HG02852 (cell line): ENCODE results near the gene NIFK.
"Not testable (repeated sequence)": the region's sequence is repeated elsewhere in the genome, so short reads cannot be mapped to it uniquely, and the experiment has no call there.

ENCODE experiments used
- ATAC-seq: cut with Tn5 transposase; IDR thresholded peaks from one replicate; pipeline ENCODE4 v1.9.1; 2021; ENCODE audit warnings: mild to moderate bottlenecking, moderate library complexity; ENCODE audit not compliant: unreplicated experiment

Gene NIFK

DNA sequence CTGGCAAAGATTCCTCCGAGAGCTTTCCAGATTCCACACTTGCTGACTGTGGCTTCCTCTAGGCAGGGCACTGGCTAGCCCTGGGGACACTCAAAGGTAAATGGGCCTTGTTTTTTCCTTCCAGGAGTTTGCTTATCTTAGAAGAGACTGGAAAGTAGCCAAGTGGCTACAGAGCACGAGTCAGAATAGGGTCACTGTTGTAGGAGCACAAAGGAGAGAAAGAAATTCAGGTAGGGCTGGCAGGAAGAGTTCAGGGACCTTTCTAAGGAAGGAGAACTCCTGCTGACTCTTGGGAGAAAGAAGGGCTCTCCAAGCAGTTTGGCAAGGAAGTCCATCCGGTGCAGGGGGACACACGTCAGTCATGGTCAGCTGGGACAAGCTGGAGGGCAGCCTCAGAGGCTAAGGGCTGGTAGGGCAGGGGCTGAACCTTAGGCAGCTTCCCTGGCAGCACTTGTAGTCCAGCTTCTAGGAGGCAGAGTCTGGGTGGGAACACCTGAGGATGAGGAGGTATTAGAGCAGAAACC, 39.5 kb downstream of the NIFK start:
- ATAC-seq, result no peak

DNA sequence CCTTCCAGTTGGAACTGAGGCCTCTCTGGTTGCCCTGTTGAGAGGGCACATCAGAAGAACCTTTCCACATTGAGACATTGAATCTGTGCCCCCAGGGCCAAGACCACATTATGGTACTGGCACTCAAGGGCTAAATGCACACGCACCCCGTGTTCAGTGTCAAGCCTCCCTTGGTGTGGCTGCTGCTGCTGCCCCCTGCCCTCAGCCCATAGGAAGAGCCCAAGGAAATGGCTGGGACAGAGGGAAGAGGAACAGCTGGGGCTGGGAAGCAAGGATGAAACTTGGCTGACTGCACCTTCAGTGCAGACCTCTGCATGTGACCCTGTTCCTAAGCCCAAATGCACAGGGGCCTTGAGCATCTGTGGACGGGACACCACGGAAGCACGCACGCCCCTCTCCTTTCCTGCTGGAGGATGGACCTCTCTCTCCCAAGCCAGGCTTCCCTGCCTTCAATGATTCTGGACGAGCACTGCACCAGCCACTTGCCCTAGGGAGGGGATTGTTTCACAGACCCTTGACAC, 40.2 kb downstream of the NIFK start:
- no peak for ATAC-seq

DNA sequence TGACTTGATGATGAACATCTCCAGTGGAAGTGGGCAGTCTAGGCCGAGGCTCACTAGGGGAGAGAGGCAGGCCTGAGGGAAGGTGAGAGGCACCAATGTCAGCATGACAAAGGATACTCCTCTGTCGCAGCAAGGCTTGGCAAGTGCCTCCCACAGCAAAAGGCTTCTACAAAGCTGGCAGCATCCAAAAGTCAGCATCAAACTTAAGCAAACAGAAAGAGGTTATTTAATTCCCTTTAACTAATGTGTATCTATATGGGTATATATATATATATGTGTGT, 41.6 kb downstream of the NIFK start:
- no peak for ATAC-seq

DNA sequence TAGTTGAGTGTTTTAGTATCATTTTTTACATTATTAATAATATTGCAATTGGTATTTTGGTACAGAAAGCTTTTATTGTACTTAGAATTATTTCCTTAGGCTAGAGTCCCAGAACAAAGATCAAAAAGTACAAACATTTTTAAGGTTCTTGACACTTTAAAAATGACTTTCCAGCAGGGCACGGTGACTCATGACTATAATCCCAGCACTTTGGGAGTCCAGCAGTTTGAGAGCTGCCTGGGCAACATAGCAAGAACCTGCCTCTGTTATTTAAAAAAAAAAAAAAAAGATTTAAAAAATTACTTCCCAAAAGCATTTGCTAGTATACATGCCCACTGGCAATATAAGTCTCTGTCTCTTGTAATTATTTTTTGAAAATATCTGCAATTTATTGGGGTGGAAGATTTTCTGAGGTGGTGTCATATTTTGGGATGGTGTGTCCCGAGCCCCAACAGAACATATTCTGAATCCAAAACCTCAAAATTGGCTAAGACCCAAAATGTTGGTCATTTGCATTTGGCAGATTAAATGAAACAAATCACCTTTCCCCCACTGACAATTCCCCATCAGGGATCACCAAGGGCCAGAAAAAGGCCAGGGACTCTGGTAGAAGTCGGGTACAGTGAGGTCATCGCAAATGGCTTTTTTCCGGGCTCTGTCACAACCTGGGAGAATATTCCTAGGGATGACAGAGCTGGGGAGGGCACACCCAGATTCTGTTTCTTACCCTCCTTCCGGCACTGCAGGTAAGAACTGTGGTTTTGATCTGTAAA, 42.1 kb downstream of the NIFK start:
- no peak for ATAC-seq

DNA sequence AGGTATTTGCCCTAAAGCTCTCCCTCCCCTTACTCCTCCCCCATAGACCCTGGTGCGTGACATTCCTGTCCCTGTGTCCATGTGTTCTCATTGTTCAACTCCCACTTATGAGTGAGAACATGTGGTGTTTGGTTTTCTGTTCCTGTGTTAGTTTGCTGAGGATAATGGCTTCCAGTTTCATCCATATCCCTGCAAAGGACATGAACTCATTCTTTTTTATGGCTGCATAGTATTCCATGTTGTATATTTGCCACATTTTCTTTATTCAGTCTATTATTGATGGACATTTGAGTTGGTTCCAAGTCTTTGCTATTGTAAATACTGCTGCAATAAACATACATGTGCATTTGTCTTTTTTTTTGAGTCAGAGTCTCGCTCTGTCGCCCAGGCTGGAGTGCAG, 46.1 kb downstream of the NIFK start:
- not testable (repeated sequence) for ATAC-seq

DNA sequence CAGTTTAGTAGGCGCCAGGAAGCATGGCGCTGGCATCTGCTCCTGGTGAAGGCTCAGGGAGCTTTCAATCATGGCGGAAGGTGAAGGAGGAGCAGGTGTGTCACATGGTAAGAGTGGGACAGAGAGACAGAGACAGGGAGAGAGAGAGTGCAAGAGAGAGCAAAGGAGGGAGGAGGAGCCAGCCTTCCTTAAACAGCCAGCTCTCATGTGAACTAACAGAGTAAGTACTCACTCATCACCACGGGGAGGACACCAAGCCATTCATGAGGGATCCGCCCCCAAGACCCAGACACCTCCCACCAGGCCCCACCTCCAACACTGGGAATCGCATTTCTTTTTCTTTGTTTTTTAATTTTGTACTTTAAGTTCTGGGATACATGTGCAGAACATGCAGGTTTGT, 46.6 kb downstream of the NIFK start:
- ATAC-seq, result no peak

DNA sequence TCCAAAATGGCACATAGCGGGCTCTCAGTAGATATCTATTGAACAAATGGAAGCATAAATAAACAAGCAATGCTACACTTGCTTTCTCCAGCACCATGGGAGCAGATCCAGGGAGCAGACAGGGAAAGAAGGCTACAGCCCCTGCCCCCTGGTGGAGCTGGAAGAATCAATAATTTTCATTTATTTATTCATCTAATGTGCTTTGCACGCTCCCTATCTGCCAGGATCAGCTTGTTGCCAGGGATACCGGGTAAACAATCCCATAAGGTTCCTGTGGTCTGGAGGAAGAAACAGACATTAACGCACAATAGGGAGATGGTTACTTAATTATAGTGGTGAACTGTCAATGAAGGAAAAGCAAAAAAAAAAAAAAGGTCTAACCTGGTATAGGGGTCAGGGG, 47.3 kb downstream of the NIFK start:
- ATAC-seq, result no peak

DNA sequence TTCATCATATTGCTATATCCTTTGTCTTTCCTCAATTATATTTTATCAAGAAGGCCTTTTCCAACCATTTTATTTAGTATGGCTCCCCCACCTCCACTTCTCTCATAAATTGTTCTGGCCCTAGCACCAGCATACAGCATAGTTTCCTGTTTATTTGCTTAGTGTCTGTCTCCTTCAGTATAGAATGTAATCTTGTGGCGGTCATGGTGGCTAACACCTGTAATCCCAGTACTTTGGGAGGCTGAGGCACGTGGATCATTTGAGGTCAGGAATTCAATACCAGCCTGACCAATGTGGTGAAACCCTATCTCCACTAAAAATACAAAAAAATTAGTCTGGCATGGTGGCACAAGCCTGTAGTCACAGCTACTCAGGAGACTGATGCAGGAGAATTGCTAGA, 47.9 kb downstream of the NIFK start:
- ATAC-seq, result no peak

DNA sequence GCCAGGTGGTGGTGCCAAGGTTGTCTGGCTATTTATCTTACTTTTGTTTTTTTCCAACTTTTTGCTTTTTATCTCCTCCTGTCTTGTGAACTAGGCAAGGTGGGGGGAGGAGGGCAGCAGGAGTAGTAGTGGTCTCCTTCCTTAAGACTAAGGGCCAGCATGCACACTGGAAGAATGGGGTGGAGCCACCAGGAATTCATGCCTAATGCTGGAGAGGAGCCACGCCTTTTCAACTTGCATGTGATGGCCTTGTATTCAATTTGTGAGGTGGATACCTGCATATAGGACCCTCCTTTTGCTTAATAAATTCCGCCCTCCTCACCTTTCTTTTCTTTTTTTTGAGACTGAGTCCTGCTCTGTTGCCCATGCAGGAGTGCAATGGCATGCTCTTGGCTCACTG, 49.8 kb downstream of the NIFK start:
- ATAC-seq, result no peak

DNA sequence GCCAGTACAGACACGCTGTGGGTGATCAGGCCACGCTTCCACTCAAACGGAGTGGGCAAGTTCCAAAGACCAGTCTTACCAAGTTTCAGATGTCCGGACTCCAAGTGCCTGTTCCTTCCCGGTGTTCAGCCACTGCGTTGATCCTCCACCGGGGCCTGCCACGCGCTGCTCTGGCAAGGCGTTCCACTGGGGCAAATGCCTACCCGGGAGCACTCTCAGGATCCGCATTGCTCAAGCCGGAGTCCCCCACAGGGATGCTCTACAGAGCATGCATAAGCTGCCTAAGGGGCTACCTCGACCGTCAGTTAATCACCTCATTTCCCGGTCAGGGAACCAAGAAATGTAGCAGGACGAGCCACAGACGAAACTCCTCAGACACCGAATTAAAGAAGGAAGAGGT, 50.5 kb downstream of the NIFK start:
- no peak for ATAC-seq

DNA sequence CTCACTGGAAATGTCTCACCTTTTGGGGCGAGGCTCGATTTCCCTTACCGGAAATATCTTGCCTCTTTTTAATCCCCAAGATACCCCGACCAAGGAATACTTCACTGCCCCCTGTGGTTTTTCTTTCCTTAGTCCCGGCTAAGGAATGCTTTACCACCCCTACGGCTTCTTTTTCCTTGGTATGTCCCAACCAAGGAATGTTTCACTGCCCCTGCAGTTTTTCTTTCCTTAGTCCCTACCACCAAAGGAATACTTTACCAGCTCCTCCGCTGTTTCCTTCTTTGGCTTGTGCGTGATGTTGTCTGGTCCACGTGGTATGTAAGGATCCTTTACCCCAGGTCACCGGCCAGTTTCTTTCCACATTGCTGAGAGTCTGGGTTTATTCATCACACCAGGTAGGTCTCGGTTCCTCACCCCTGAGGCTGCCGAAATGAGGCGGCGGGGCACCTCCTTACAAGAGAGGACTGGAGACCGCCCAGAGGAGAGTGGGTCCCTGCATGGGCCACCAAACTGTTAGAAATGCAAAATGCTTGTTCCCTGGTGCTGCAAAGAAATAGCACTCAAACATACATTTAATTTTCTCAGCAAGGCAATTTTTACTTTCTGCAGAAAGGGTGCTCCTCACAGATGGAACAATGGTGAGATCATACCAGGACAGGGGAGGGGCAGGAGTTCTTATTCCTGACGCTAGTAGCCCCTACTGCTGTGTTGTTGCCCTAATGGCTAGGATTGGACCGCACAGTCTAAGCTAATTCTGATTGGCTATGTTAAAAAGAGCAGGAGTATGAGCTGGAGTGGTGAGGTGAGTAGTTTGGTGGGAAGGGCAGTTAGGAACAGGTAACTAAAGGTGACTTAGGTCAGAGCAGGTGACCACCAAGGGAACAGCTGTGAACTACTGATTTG, 54.0 kb downstream of the NIFK start:
- no peak for ATAC-seq

DNA sequence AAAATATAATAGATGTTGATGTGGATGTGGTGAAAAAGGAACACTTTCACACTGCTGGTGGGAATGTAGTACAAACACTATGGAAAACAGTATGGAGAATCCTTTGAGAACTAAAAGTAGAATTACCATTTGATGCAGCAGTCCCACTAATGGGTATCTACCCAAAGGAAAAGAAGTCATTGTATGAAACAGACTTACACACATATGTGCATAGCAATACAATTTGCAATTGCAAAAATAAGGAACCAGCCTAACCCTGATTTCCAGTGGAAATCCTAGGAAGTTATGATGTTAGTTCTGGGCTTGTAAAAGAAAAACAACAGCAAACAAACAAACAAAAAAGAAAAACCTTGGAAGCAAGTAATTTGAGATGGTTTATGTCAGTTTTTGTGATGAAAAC, 58.8 kb downstream of the NIFK start:
- no peak for ATAC-seq
